Prostate gland (tissue), 2 donors: Measurements from ENCODE around the gene VAV3. TPM values are rescaled to one million over a fixed set of nuclear protein-coding genes. Genes with fewer than 3 reads are reported as not detected.

Source experiments
- DNase-seq: peaks from one replicate; pipeline ENCODE4 v3.0.0-alpha.2; 2019; ENCODE audit warnings: low spot score
- H3K27ac ChIP-seq, 2 donors: fragments of 200-600 bp; sonication (generic); 2 replicates each; pipeline ENCODE4 v1.5.1; 2017 to 2019
- H3K27me3 ChIP-seq: fragments of 200-600 bp; sonication (generic); replicated peaks from 2 replicates; pipeline ENCODE4 v1.5.1; 2019; ENCODE audit not compliant: insufficient read depth
- H3K36me3 ChIP-seq, 2 donors: fragments of 200-600 bp; sonication (generic); 1 replicate in 1 of 2; 2 replicates in 1 of 2; pipeline versions ENCODE4 v1.5.1 to v1.8.1; 2017 to 2019
- H3K4me1 ChIP-seq: fragments of 200-600 bp; sonication (generic); replicated peaks from 2 replicates; pipeline ENCODE4 v1.5.1; 2019
- H3K4me3 ChIP-seq, 2 donors: fragments of 200-600 bp; sonication (generic); 2 replicates each; pipeline ENCODE4 v1.5.1; 2017 to 2019
- H3K9me3 ChIP-seq: fragments of 200-600 bp; sonication (generic); 2 replicates; pipeline ENCODE4 v1.5.1; 2017
- CTCF ChIP-seq, 4 experiments: fragments of 200-600 bp in 2 of 4; fragments of 450-650 bp in 2 of 4; sonication (generic) in 2 of 4; IDR thresholded peaks; 1 replicate in 3 of 4; 2 replicates in 1 of 4; pipeline ENCODE4 v1.5.1; 2016 to 2019; ENCODE audit warnings: antibody characterized with exemption in 4 of 4, mild to moderate bottlenecking in 2 of 4, moderate library complexity in 2 of 4
- POLR2A ChIP-seq: fragments of 450-650 bp; IDR thresholded peaks from one replicate; pipeline ENCODE4 v1.6.1; 2016; ENCODE audit warnings: antibody characterized with exemption, mild to moderate bottlenecking
- POLR2AphosphoS5 ChIP-seq: sonication (generic); formaldehyde crosslinking; IDR thresholded peaks from one replicate; pipeline ENCODE4 v1.6.1; 2017; ENCODE audit warnings: antibody characterized with exemption
- WGBS: methylation state at CpG from one replicate; pipeline ENCODE4 v1.1.5; 2018; 5-methylcytosine and 5-hydroxymethylcytosine counted together
- intact Hi-C: fragments of 100-400 bp; cut with DNase I; formaldehyde crosslinking; loops from one replicate; pipeline ENCODE4 v1.14.2; 2022
- total RNA-seq, 2 donors: library from RNA; depleted of rRNA; stranded (reverse); fragments of >200 nt; gene quantifications; one replicate each; pipeline ENCODE4 v1.1.0, GENCODE V29; 2016

The VAV3 gene
- total RNA-seq, 2 donors from 2014 or later = 14.5 TPM

GRCh38 chr1:107687849-107688753 lies 276.9 kb downstream of the VAV3 start:
- Histone ChIP-seq H3K4me1 (no peaks in the 10 kb centered on the region), H3K4me3 (no peak overlapping the region), H3K36me3 (no peaks in the 10 kb centered on the region), H3K9me3 (no peaks in the 10 kb centered on the region), H3K27me3 (no peaks in the 10 kb centered on the region), H3K27ac (no peak overlapping the region)
- peak; percentile 51 for DNase-seq
- TF ChIP-seq CTCF (IDR thresholded peaks at IDR 0.05) (no peak), POLR2A (peak; percentile 38), POLR2AphosphoS5 (no peak)
- WGBS = 69% methylated on average over 9 of the region's 9 CpGs
- intact Hi-C loops = no loop called here

- intact Hi-C loops = no loop called here
- H3K36me3 ChIP-seq = no peaks in the 10 kb centered on the region
- H3K4me3 ChIP-seq = no peak overlapping the region
- no peaks in the 10 kb centered on the region for H3K4me1 ChIP-seq
- TF ChIP-seq POLR2AphosphoS5 = no peak
- peak overlapping the region in 1 of 2 donors; percentile 23 for H3K27ac ChIP-seq
- H3K27me3 ChIP-seq = no peaks in the 10 kb centered on the region
- H3K9me3 ChIP-seq = no peaks in the 10 kb centered on the region
- 39% methylated on average over 2 of the region's 2 CpGs for WGBS
- no peak for DNase-seq
Measured at GRCh38 chr1:107683683-107684082, 281.3 kb downstream of the VAV3 start.

GRCh38 chr1:107683191-107683657 lies 281.8 kb downstream of the VAV3 start:
- H3K36me3 ChIP-seq = no peaks in the 10 kb centered on the region
- WGBS = 45% methylated on average over 3 of the region's 3 CpGs
- no peaks in the 10 kb centered on the region for H3K9me3 ChIP-seq
- TF ChIP-seq POLR2AphosphoS5 (no peak), CTCF (IDR thresholded peaks at IDR 0.05) (no peak), POLR2A (no peak)
- H3K4me1 ChIP-seq = no peaks in the 10 kb centered on the region
- H3K4me3 ChIP-seq = no peak overlapping the region
- peak; percentile 13 for DNase-seq
- H3K27ac ChIP-seq = peak overlapping the region in 1 of 2 donors; percentile 23
- H3K27me3 ChIP-seq = no peaks in the 10 kb centered on the region
- intact Hi-C loops = no loop called here

GRCh38 chr1:107682467-107682866 lies 282.5 kb downstream of the VAV3 start:
- no peak overlapping the region for H3K27ac ChIP-seq
- DNase-seq = peak; percentile 56
- no peaks in the 10 kb centered on the region for H3K9me3 ChIP-seq
- H3K36me3 ChIP-seq = no peaks in the 10 kb centered on the region
- WGBS = 15% methylated on average over 1 of the region's 1 CpG
- no peaks in the 10 kb centered on the region for H3K27me3 ChIP-seq
- peak; percentile 64 for TF ChIP-seq POLR2AphosphoS5
- no peak for TF ChIP-seq POLR2A
- no peaks in the 10 kb centered on the region for H3K4me1 ChIP-seq
- intact Hi-C loops = no loop called here
- H3K4me3 ChIP-seq = no peak overlapping the region

GRCh38 chr1:107681001-107681479 lies 283.9 kb downstream of the VAV3 start:
- no peak overlapping the region for H3K4me3 ChIP-seq
- no peaks in the 10 kb centered on the region for H3K4me1 ChIP-seq
- intact Hi-C loops = no loop called here
- no peaks in the 10 kb centered on the region for H3K36me3 ChIP-seq
- TF ChIP-seq CTCF (IDR thresholded peaks at IDR 0.05) (no peak), POLR2A (no peak), POLR2AphosphoS5 (no peak)
- H3K27ac ChIP-seq = no peak overlapping the region
- 72% methylated on average over 3 of the region's 3 CpGs for WGBS
- no peaks in the 10 kb centered on the region for H3K9me3 ChIP-seq
- H3K27me3 ChIP-seq = no peaks in the 10 kb centered on the region
- no peak for DNase-seq

GRCh38 chr1:107680579-107680985 lies 284.4 kb downstream of the VAV3 start:
- Histone ChIP-seq H3K4me1 (no peaks in the 10 kb centered on the region), H3K4me3 (no peak overlapping the region), H3K9me3 (no peaks in the 10 kb centered on the region), H3K27me3 (no peaks in the 10 kb centered on the region), H3K36me3 (no peaks in the 10 kb centered on the region), H3K27ac (no peak overlapping the region)
- no peak for TF ChIP-seq CTCF (IDR thresholded peaks at IDR 0.05)
- no peak for DNase-seq
- intact Hi-C loops = no loop called here
- whole genome bisulfite sequencing = 91% methylated on average over 5 of the region's 5 CpGs
